ENCODE results near the gene RPL19. TPM values are rescaled to one million over a fixed set of nuclear protein-coding genes. Genes with fewer than 3 reads are reported as not detected.

The RPL19 gene
- total RNA-seq, 1 donor from 2014 or later, result 877 TPM

DNA sequence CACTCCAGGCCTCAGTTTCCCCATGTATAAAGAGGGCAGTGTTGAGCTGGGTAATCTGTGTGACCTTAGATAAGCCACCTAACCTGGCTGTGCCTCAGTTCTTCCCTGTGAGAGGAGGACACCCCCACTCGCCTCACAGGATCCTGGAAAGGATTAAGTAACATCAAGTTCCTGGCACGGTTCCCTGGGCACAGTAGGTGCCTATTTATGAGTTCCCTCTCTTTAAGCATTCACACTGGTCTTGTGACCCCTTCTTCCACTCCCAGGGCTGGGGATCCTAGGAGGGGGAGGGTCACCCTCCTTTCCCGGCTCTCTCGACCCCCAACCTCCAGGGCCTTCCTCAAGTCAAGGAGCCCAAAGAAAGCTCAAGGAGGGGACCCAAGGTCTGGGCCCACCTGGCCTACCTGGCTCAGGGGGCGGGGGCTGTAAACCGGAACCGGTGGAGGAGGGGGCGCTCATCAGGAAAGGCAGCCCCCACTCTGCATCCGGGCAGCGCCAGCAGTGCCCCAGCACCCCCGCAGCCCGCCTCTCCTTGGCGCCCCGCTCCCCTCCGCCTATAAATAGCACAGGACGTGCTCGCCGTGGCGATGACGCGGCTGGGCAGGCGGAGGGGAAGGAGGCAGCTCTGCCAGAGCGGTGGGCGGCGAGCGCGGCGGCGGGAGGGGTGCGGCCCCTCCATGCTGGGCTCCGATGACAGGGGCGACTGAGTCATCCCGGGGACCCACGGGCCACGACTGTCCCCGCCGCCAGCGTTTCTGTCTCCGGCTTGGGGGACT, 9.4 kb downstream of the RPL19 start:
- Mint-ChIP-seq H3K4me1 (ENCODE audit: low read depth, unreplicated experiment) (peaks cover 11% of the 10 kb centered on the region), H3K9me3 (ENCODE audit: unreplicated experiment) (peaks cover 2% of the 10 kb centered on the region), H3K36me3 (ENCODE audit: unreplicated experiment) (no peaks in the 10 kb centered on the region), H3K4me3 (ENCODE audit: unreplicated experiment) (peak overlapping the region; percentile 59), H3K27me3 (ENCODE audit: unreplicated experiment) (peaks cover 5% of the 10 kb centered on the region), H3K27ac (ENCODE audit: unreplicated experiment) (no peak overlapping the region)
- DNase-seq, result peak; percentile 63
- TF ChIP-seq, protein P1, sequence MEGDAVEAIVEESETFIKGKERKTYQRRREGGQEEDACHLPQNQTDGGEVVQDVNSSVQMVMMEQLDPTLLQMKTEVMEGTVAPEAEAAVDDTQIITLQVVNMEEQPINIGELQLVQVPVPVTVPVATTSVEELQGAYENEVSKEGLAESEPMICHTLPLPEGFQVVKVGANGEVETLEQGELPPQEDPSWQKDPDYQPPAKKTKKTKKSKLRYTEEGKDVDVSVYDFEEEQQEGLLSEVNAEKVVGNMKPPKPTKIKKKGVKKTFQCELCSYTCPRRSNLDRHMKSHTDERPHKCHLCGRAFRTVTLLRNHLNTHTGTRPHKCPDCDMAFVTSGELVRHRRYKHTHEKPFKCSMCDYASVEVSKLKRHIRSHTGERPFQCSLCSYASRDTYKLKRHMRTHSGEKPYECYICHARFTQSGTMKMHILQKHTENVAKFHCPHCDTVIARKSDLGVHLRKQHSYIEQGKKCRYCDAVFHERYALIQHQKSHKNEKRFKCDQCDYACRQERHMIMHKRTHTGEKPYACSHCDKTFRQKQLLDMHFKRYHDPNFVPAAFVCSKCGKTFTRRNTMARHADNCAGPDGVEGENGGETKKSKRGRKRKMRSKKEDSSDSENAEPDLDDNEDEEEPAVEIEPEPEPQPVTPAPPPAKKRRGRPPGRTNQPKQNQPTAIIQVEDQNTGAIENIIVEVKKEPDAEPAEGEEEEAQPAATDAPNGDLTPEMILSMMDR (IDR thresholded peaks at IDR 0.05; ENCODE audit: partially characterized antibody, unreplicated experiment), result no peak

DNA sequence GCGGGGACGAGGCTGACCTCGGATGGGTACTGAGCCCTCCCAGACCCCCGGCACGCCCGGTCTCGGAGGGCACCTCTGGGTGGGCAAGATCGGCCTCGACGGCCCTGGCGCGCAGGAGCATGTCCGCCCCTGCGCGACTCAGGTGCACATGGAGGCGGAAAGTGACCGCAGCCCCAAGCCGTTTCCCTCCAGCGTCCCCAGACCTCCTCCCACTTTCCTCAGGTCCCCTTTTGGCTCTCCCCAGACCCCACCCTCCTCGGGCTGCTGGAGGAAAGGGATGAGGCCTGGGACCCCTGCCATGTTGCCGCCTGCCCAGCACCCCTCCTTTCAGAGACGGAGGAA, 10.0 kb downstream of the RPL19 start:
- Mint-ChIP-seq H3K4me1 (ENCODE audit: low read depth, unreplicated experiment) (peaks cover 11% of the 10 kb centered on the region), H3K36me3 (ENCODE audit: unreplicated experiment) (no peaks in the 10 kb centered on the region), H3K27ac (ENCODE audit: unreplicated experiment) (no peak overlapping the region), H3K4me3 (ENCODE audit: unreplicated experiment) (peak overlapping the region; percentile 64), H3K9me3 (ENCODE audit: unreplicated experiment) (peaks cover 2% of the 10 kb centered on the region), H3K27me3 (ENCODE audit: unreplicated experiment) (peaks cover 5% of the 10 kb centered on the region)
- DNase-seq, result no peak
- TF ChIP-seq, protein P1 (IDR thresholded peaks at IDR 0.05; ENCODE audit: partially characterized antibody, unreplicated experiment), result no peak

DNA sequence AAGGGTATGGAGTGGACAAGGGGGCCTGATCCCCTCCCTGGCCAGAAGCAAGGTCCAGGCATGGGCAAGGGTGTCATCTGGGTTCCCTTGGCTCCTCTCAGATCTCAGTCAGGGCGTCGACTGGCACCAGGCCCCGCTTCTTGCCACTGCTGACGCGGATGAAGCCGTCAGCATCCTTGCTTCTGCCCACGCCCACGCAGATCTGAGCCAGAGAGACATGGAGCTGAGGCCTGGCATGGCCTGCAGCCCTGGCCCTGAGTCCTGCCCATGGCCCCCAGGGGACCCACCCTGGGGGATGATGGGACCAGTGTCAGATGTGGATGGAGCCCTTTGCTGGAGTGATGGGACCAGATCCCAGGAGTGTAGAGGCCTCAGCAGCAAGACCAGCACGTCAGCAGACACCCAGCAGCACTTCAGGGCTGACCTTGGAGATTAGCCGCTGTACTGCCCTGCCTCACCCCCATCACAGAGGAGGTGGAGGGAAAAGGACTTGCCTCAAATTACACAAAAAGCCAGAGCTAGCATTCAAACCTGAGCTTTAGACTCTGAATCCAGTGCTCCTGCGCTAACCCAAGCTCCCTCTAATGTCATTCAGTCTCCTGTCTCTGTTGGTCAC, 12.2 kb downstream of the RPL19 start:
- Mint-ChIP-seq H3K27ac (ENCODE audit: unreplicated experiment) (no peak overlapping the region), H3K4me1 (ENCODE audit: low read depth, unreplicated experiment) (peaks cover 8% of the 10 kb centered on the region), H3K27me3 (ENCODE audit: unreplicated experiment) (peaks cover 11% of the 10 kb centered on the region), H3K4me3 (ENCODE audit: unreplicated experiment) (no peak overlapping the region), H3K9me3 (ENCODE audit: unreplicated experiment) (peaks cover 5% of the 10 kb centered on the region), H3K36me3 (ENCODE audit: unreplicated experiment) (no peaks in the 10 kb centered on the region)
- no peak for DNase-seq
- TF ChIP-seq, protein P1 (IDR thresholded peaks at IDR 0.05; ENCODE audit: partially characterized antibody, unreplicated experiment), result no peak

DNA sequence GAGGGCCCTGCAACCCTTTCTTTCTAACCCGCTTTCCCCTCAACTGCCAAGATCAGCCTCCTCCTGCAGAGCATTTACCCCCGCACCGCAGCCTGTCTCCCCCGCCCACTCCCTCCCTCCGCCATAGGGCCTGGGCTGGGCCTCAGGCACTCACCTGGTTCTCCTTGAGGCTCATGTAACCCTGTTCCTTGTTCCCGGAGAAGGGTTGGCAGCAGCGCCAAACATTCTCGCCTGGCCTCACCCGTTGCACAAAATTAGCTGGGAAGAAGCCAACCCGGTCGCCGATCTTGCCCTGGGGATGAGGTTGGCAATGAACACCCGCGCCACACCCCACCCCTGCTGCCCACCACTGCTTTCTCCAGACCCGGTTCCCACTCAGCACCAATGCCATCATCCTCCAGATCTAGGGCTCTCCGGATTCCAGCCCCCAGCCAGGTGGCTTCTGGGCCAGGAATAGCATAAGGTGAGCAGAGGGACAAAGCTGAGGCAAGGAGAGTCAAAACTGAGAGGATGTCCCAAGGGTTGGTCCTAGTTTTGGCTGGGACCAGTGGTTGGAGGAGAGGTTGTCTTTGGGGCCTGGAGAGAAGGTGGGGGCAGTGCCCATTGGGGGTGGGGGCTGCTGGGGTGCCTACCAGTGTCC, 12.9 kb downstream of the RPL19 start:
- DNase-seq, result no peak
- Mint-ChIP-seq H3K27ac (ENCODE audit: unreplicated experiment) (no peak overlapping the region), H3K27me3 (ENCODE audit: unreplicated experiment) (peaks cover 11% of the 10 kb centered on the region), H3K36me3 (ENCODE audit: unreplicated experiment) (no peaks in the 10 kb centered on the region), H3K4me3 (ENCODE audit: unreplicated experiment) (no peak overlapping the region), H3K4me1 (ENCODE audit: low read depth, unreplicated experiment) (peaks cover 6% of the 10 kb centered on the region), H3K9me3 (ENCODE audit: unreplicated experiment) (peaks cover 5% of the 10 kb centered on the region)
- TF ChIP-seq, protein P1 (IDR thresholded peaks at IDR 0.05; ENCODE audit: partially characterized antibody, unreplicated experiment), result no peak

DNA sequence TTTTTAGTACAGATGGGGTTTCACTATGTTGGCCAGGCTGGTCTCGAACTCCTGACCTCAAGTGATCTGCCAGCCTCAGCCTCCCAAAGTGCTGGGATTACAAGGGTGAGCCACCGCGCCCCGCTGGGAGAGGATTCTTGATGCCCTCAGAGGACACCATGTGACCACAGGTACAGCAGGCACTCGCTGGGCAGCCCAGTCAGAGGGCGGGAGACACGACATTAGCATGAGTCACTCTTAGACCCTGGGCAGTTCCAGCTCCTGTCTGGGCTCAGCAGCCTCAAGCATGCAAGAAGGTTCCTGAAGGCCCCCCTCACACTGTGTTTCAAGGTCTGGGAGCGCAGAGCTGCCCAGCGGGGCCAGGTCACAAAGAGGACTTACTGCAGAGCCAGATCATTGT, 13.8 kb downstream of the RPL19 start:
- peaks cover 2% of the 10 kb centered on the region for H3K4me1 Mint-ChIP-seq (ENCODE audit: low read depth, unreplicated experiment)
- H3K9me3 Mint-ChIP-seq (ENCODE audit: unreplicated experiment), result peaks cover 5% of the 10 kb centered on the region
- H3K4me3 Mint-ChIP-seq (ENCODE audit: unreplicated experiment), result no peak overlapping the region
- no peak for DNase-seq
- peaks cover 11% of the 10 kb centered on the region for H3K27me3 Mint-ChIP-seq (ENCODE audit: unreplicated experiment)
- TF ChIP-seq, protein P1 (IDR thresholded peaks at IDR 0.05; ENCODE audit: partially characterized antibody, unreplicated experiment), result no peak
- H3K36me3 Mint-ChIP-seq (ENCODE audit: unreplicated experiment), result no peaks in the 10 kb centered on the region
- H3K27ac Mint-ChIP-seq (ENCODE audit: unreplicated experiment), result no peak overlapping the region
